Endodermal cell (in vitro differentiated cells): Measurements from ENCODE around the gene LRRN3. TPM values are rescaled to one million over a fixed set of nuclear protein-coding genes. Genes with fewer than 3 reads are reported as not detected.
A peak's percentile ranks its signal among the peaks of the same experiment; 100 is the strongest.

Experiments used
- DNase-seq: peaks from one replicate; pipeline ENCODE4 v3.0.0-alpha.2; 2017
- H3K27ac ChIP-seq: 2 replicates; pipeline ENCODE4 v1.5.1; 2013; ENCODE audit warnings: mild to moderate bottlenecking, low read depth, low read length, moderate library complexity
- H3K27me3 ChIP-seq: 2 replicates; pipeline ENCODE4 v1.6.1; 2013; ENCODE audit warnings: mild to moderate bottlenecking, low read length, moderate library complexity; ENCODE audit not compliant: insufficient read depth, control insufficient read depth, poor library complexity, severe bottlenecking
- H3K36me3 ChIP-seq: 2 replicates; pipeline ENCODE4 v1.7.0; 2013; ENCODE audit warnings: mild to moderate bottlenecking, low read length, moderate library complexity; ENCODE audit not compliant: control insufficient read depth, insufficient read depth
- H3K4me1 ChIP-seq: one replicate; pipeline ENCODE4 v1.7.0; 2013; ENCODE audit warnings: low read length; ENCODE audit not compliant: control insufficient read depth, insufficient read depth
- H3K4me3 ChIP-seq: 2 replicates; pipeline ENCODE4 v1.5.1; 2013; ENCODE audit warnings: mild to moderate bottlenecking, low read length, moderate library complexity
- H3K9ac ChIP-seq: 2 replicates; pipeline ENCODE4 v1.6.1; 2013; ENCODE audit warnings: mild to moderate bottlenecking, low read length, moderate library complexity; ENCODE audit not compliant: poor library complexity, severe bottlenecking; ENCODE audit errors: extremely low read depth
- H3K9me3 ChIP-seq: 2 replicates; pipeline ENCODE4 v1.6.1; 2013; ENCODE audit warnings: mild to moderate bottlenecking, low read length, moderate library complexity; ENCODE audit not compliant: control insufficient read depth
- H3K27ac Mint-ChIP-seq: 2 replicates; pipeline ENCODE4 v1.8.0; 2020; ENCODE audit warnings: mixed read lengths
- H3K27me3 Mint-ChIP-seq: 2 replicates; pipeline ENCODE4 v1.8.0; 2021; ENCODE audit warnings: mild to moderate bottlenecking, mixed read lengths; ENCODE audit not compliant: insufficient read depth
- H3K36me3 Mint-ChIP-seq: 2 replicates; pipeline ENCODE4 v1.8.0; 2020; ENCODE audit warnings: low read depth, mixed read lengths
- H3K4me1 Mint-ChIP-seq: 2 replicates; pipeline ENCODE4 v1.8.0; 2020; ENCODE audit warnings: mixed read lengths
- H3K4me3 Mint-ChIP-seq: 2 replicates; pipeline ENCODE4 v1.8.0; 2020; ENCODE audit warnings: mild to moderate bottlenecking, moderate library complexity, mixed read lengths
- H3K9me3 Mint-ChIP-seq: 2 replicates; pipeline ENCODE4 v1.8.0; 2020; ENCODE audit warnings: mild to moderate bottlenecking, mixed read lengths
- WGBS, 2 experiments: methylation state at CpG; one replicate each; pipeline versions ENCODE4 v1.1.5 to v1.1.7; 2013; ENCODE audit warnings: missing lambda C conversion rate in 2 of 2, mixed read lengths in 1 of 2; ENCODE audit not compliant: insufficient coverage in 1 of 2, insufficient read length in 1 of 2; 5-methylcytosine and 5-hydroxymethylcytosine counted together
- total RNA-seq, 2 donors: library from RNA; stranded (reverse); fragmentation: NEBNext Ultra II Directional in 1 of 2; extraction: Animal tissue kit (Norgen Biotek cat#: 25700) in 1 of 2; gene quantifications; 2 replicates in 1 of 2; 3 replicates in 1 of 2; pipeline ENCODE4 v1.2.1, GENCODE V29; 2021
- TF ChIP-seq, protein P1 (sequence below): fragments of 200-600 bp; sonication (generic); conservative IDR thresholded peaks from 2 replicates; pipeline ENCODE4 v1.5.0; 2021; ENCODE audit warnings: antibody characterized with exemption, mild to moderate bottlenecking

The LRRN3 gene
- total RNA-seq, 2 donors from 2014 or later = 1.3 TPM; not detected in 1

DNA sequence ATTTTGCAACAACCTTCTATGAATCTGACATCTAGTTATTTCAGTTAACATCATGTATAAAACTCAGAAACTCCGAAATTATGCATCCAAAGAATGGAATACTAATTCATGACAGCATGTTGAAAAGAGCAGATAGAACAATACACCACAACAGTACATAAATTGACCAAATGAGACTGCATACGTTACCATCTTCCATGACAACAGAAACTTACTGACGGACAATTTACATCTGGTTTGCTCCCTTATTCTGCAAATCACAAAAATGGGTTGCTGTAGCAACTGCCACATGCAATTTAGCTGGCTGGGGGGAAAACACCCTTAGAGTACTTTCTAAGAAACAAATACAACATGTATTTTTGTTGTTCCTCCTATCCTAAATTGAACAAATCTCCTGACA lies 14.3 kb downstream of the LRRN3 start:
- Mint-ChIP-seq H3K27ac (no peak overlapping the region), H3K9me3 (no peaks in the 10 kb centered on the region), H3K4me3 (no peak overlapping the region), H3K36me3 (no peaks in the 10 kb centered on the region), H3K4me1 (peaks cover 6% of the 10 kb centered on the region), H3K27me3 (no peaks in the 10 kb centered on the region)
- Histone ChIP-seq H3K27me3 (no peaks in the 10 kb centered on the region), H3K4me1 (no peaks in the 10 kb centered on the region), H3K4me3 (no peak overlapping the region), H3K36me3 (no peaks in the 10 kb centered on the region), H3K27ac (peak overlapping the region; percentile 82), H3K9ac (no peak overlapping the region), H3K9me3 (no peaks in the 10 kb centered on the region)
- TF ChIP-seq, protein P1, sequence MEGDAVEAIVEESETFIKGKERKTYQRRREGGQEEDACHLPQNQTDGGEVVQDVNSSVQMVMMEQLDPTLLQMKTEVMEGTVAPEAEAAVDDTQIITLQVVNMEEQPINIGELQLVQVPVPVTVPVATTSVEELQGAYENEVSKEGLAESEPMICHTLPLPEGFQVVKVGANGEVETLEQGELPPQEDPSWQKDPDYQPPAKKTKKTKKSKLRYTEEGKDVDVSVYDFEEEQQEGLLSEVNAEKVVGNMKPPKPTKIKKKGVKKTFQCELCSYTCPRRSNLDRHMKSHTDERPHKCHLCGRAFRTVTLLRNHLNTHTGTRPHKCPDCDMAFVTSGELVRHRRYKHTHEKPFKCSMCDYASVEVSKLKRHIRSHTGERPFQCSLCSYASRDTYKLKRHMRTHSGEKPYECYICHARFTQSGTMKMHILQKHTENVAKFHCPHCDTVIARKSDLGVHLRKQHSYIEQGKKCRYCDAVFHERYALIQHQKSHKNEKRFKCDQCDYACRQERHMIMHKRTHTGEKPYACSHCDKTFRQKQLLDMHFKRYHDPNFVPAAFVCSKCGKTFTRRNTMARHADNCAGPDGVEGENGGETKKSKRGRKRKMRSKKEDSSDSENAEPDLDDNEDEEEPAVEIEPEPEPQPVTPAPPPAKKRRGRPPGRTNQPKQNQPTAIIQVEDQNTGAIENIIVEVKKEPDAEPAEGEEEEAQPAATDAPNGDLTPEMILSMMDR = no peak
- 79 to 92% methylated on average over 3 of the region's 3 CpGs for WGBS, 2 experiments
- no peak for DNase-seq

DNA sequence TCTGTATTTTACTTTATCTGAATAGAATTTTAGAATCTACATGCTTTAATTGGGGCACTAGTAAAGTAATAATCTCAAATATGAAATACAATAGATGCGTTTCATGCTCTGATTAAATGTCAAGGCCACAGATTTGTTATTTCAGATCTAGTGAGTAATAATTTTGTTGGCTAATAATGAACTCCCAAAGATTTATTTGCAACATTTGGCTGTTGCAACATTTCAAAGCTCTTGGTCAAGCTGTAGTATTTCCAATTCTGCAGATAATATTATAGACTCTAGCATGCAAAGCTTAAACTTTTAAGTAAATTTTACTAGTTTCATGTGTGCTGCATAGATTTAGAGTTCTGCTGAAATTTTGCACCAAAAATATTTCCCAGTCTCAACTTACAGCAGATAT lies 16.7 kb downstream of the LRRN3 start:
- H3K9me3 ChIP-seq = no peaks in the 10 kb centered on the region
- DNase-seq = no peak
- H3K9me3 Mint-ChIP-seq = no peaks in the 10 kb centered on the region
- no peaks in the 10 kb centered on the region for H3K27me3 ChIP-seq
- H3K27ac ChIP-seq = no peak overlapping the region
- TF ChIP-seq, protein P1 = no peak
- no peaks in the 10 kb centered on the region for H3K36me3 Mint-ChIP-seq
- WGBS, 2 experiments = 80 to 100% methylated on average over 1 of the region's 1 CpG
- H3K9ac ChIP-seq = no peak overlapping the region
- no peaks in the 10 kb centered on the region for H3K4me1 ChIP-seq
- no peak overlapping the region for H3K27ac Mint-ChIP-seq
- H3K4me3 ChIP-seq = no peak overlapping the region
- H3K36me3 ChIP-seq = no peaks in the 10 kb centered on the region
- H3K4me3 Mint-ChIP-seq = no peak overlapping the region
- no peaks in the 10 kb centered on the region for H3K27me3 Mint-ChIP-seq
- peaks cover 4% of the 10 kb centered on the region for H3K4me1 Mint-ChIP-seq

DNA sequence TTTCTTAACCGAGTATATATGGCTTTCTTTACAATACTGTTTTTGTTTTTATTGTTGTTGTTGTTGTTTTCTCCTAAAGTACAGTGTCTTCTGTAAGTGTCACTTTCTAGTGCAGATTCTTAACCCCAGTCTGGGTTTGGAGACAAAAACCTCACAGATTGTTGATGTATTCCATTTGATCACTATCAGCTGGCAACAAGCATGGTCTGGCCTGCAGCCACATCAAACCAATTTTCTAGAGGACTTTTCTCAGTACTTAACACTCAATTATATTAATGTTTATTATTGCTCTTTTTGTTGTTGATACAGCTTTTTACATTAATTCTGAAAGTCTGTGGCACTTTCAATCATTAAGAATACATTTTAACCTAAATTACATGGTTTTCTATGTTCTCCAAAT lies 17.1 kb downstream of the LRRN3 start:
- Mint-ChIP-seq H3K27ac (no peak overlapping the region), H3K9me3 (no peaks in the 10 kb centered on the region), H3K36me3 (no peaks in the 10 kb centered on the region), H3K4me3 (no peak overlapping the region), H3K4me1 (peaks cover 4% of the 10 kb centered on the region), H3K27me3 (no peaks in the 10 kb centered on the region)
- H3K9ac ChIP-seq = no peak overlapping the region
- H3K27ac ChIP-seq = no peak overlapping the region
- no peak for DNase-seq
- H3K27me3 ChIP-seq = no peaks in the 10 kb centered on the region
- H3K4me3 ChIP-seq = no peak overlapping the region
- TF ChIP-seq, protein P1 = no peak
- H3K4me1 ChIP-seq = no peaks in the 10 kb centered on the region
- no peaks in the 10 kb centered on the region for H3K9me3 ChIP-seq
- WGBS, 2 experiments = no CpG with 5 or more reads among the region's 1 CpG
- no peaks in the 10 kb centered on the region for H3K36me3 ChIP-seq
